Fibroblast of upper back skin (primary cell): ENCODE measurements around the gene CHST5.

Experiments used
- DNase-seq: peaks from one replicate; pipeline ENCODE4 v3.0.0-alpha.2; 2013

The CHST5 gene

GRCh38 chr16:75535901-75536300, at the start of gene CHST5:
TSS of gene CHST5 (minus strand) at chr16:75536108. CDS start at chr16:75530384, 5,724 bp downstream.
- DNase-seq: no peak

- DNase-seq: no peak
Measured at GRCh38 chr16:75584108-75584507, 48.2 kb upstream of the CHST5 start.

DNA sequence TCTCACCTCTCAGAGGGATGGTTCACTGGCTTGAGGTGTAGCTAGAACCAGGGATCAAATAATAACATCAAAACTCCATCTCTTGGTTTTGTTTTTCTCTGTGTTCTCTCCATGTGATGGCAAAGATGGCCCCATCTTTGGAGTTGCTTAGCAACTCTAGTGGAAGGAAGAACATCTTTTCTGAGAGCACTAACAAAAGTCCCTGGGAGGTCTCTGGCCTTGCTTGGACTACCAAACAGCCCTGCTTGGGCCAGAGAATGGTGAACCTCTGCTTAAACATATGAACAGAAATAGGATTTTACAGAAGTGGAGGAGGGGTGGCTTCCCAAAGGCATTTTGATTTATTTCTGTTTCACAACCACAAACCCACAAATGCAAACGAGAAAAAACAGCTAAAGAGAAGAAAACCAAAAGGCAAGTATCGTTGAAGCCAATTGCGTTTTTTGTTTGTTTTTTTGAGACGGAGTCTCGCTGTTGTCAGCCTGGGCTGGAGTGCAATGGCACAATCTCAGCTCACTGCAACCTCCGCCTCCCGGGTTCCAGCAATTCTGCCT, 43.5 kb upstream of the CHST5 start:
- no peak for DNase-seq

DNA sequence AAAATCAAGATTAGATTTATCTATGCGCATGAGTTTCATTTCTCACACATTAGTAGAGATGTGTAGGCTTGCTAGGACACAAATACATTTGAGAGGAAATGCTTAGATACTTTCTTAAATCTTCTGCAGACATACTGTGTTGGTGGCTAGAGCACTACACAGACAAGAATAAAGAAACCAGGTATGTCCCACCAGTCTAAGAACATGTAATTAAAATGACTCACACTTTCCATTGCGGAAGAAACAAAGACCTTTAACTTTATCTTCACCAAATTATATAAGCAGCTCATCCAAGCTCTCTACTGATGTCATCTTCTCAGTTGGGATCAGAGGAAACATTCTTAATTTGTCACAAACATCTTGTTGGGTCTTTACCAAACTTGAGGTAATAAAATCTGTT, 42.8 kb upstream of the CHST5 start:
- no peak for DNase-seq

DNA sequence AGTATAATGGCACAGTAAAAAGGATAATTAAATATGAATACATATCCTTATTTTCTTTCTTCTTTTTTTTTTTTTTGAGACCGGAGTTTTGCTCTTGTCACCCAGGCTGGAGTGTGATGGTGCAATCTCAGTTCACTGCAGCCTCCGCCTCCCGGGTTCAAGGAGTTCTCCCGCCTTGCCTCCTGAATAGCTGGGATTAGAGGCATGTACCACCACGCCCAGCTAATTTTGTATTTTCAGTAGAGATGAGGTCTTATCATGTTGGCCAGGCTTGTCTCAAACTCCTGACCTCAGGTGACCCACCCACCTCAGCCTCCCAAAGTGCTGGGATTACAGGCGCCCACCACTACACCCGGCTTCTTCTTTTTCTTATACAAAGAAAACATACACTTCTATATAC, 42.3 kb upstream of the CHST5 start:
- DNase-seq: no peak

GRCh38 chr16:75576384-75576811, 40.5 kb upstream of the CHST5 start:
- no peak for DNase-seq

DNA sequence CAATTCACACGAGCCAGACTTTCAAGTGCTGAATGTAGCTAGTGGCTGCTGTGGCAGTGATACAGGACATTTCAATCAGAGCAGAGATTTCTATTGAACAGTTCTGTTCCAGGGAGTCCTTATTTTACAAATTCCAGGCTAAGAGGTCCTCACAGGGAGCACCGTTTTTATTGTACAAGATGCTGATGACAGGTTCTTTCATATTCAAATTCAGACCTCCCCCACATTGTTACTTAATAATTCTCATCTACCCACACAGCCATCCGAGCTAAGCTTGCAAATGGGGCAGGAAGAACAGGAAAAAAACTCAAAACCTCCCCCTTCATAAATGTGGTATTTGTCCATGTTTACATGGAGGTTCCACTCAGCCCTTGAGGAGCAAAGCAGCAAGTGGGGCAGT, 40.0 kb upstream of the CHST5 start:
- no peak for DNase-seq

DNA sequence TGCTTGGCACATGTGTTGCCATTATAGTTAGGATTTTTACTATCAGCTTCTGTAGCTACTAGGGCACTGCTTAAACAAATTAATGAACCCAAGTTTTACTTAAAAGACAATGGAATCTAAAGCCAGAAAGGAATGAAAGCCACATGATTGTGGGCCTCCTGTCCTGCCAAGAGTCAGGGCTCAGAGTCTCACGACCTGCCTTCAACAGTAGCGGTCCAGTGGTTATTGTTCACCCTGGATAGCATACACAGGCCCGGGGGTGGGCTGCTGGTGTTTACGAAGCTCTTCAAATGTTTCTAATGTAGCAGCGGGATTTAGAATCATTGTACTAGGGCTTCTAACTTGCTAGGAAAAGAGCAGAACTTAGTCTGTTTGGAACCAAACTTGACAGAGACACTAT, 38.0 kb upstream of the CHST5 start:
- no peak for DNase-seq

GRCh38 chr16:75572864-75573542, 37.1 kb upstream of the CHST5 start:
- DNase-seq: no peak

GRCh38 chr16:75570396-75571065, 34.6 kb upstream of the CHST5 start:
- no peak for DNase-seq

DNA sequence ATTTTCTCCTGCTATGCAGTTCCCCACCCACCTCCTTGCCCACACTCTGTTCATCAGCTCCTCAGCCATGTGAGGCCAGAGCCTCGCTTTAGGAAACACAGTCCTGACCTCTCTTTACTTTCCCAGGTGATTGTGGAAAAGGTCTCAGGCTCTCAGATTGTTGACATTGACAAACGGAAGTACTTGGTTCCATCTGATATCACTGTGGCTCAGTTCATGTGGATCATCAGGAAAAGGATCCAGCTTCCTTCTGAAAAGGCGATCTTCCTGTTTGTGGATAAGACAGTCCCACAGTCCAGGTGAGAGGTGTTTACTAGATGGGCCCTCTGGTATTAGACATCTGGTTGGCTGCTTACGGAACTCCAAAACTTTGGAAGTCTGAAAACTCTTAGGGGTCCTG, 32.0 kb upstream of the CHST5 start:
- no peak for DNase-seq

DNA sequence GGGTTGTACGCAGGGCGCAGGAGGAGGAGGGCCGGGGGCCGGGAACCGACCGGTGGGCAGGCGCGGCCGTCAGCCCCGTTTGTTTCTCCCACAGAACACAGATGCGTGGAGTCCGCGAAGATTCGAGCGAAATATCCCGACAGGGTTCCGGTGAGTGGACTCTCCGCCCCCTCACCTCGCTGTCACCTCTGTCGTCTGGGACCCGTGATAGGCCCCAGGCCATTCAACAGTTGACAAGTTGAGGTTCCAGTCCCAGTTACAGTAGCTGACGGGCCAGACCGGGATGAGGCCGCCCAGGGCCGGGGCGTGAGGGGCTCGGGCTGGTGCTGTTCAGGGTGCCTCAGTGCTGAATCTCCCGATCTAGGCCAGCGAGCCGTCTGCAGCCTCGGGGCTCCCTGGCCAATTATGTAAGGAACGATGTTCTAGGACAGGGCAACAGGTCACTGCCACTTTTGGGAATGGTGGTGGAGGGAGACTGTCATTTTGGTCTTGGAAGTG, 30.9 kb upstream of the CHST5 start:
- peak; percentile 2 for DNase-seq

DNA sequence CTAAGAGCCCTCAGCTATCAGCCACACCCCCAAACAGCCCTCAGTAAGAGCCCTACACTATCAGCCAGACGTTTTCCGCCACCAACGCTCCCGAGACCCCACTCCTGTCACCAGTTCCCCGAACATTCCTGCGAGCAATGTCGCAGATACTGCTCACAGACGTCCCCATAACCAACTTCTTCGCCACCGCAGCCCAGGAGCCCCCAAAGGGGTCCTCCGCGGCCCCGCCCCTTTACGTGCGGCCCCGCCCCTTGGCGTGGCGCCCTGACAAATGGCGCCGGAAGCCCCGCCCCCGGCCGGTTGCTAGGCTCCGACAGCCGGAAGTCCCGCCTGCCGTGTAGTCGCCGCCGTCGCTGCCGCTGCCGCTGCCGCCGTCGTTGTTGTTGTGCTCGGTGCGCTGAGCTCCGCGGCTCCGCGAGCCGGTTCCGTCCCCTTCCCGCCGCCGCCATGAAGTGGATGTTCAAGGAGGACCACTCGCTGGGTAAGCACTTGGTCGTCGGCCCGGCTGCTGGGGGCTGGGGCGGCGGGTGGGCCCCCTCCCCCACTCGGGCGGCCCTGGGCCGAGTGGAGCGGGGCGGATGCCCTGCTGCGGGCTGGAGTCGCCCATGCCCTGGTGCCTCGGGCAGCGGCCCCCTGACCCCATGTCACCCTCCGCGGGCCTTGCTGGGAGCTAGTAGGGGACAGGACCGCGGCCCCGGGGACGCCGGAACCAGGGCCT, 30.3 kb upstream of the CHST5 start, which contains the start of gene GABARAPL2:
GABARAPL2 (plus strand) TSS at position 340 of the 718 bp plus-strand sequence; CDS start at position 448, 108 bp downstream.
- peak; percentile 71 for DNase-seq

- DNase-seq: no peak
Measured at GRCh38 chr16:75565640-75566039, 29.7 kb upstream of the CHST5 start.

DNA sequence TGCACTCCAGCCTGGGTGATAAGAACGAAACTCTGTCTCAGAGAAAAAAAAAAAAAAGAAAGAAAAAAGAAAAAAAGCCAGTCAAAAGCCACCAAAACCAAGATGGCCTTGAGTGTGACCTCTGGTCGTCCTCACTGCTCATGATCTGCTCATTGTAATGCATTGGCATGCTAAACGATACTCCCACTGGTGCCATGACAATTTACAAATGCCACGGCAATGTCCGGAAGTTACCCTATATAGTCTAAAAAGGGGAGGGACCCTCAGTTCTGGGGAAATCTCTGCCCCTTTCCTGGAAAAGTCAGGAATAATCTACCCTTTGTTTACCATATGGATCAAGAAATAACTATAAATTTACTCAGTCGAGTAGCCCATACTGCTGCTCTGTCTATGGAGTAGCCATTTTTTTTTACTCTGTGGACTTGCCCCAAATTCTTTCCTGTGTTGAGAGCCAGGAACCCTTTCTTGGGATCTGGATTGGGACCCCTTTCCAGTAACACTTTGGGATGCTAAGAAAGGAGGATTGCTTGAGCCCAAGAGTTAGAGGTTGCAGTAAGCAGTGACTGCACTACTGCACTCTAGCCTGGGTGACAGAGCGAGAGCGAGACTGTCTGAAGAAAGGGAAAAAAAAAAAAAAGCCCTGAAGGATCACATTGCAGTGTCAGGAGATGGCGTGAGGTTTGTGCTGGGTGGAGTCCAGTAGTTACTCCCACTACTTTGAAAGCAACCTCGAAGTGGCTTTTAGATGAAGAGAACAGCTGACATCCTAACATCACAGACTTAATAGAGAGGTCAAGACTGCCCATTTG, 23.9 kb upstream of the CHST5 start:
- peak; percentile 61 for DNase-seq

- no peak for DNase-seq
Measured at GRCh38 chr16:75558846-75559401, 23.0 kb upstream of the CHST5 start.

GRCh38 chr16:75556431-75556950, 20.6 kb upstream of the CHST5 start:
- DNase-seq: no peak

DNA sequence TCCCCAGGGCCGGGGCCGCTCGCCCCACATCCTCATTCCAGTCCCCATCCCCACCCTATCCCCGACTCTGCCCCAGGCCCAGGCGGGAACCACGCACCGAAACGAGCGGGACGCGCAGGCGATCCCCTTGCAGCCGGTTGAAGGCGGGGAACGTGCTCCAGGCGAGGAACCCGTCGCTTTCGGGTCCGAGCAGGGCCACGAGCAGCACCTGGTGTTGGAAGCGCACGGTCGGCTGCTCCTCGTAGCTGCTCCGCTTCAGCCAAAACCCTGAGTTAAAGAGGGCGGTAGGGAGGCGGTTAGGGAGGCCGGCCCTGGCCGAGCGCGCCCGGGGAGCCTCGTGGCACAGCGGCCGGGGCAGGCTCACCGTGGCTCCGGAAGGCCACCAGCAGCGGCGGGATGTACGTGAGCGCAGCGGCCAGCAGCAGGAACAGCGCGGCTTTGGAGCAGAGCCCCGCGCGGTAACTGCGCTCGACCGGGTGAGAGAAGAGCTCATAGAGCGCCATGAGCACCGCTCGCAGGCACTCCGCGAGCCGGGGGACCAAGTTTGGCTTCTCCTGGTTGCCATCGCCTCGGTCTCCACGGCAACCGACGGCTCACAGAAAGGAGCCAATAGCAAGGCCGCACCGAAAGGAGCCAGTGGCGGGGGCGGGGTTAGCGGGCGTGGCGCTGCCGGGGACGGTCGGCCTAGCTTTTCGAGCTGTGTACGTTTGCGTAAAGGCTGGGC, 20.0 kb upstream of the CHST5 start, which contains the start of gene TMEM231:
TMEM231 (minus strand) TSS at position 546 of the 724 bp plus-strand sequence; CDS start at position 503, 43 bp downstream.
- DNase-seq: peak; percentile 93

DNA sequence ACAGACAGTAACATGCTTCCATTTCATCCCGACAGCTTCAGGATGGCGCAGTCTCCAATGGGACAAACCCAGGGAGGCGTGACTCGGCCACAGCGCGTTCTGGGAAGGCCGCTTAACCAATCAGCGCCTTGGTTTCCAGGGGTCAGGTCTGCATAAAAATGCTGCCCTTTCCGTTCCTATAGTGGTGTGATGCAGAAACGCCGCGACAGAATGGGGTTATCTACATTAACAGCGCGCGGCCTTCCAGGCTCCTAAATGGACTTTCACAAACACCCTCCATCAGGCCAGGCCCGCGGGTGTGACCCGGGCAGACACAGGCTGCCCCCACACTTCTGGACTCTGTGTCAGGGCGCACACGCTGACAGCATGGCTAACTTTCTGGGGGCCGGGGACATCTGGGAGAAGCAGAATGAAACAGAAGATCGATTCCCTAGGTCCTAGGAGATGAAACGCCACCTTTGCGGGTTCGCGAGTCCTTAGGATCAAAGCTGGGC, 19.4 kb upstream of the CHST5 start:
- DNase-seq: peak; percentile 90

DNA sequence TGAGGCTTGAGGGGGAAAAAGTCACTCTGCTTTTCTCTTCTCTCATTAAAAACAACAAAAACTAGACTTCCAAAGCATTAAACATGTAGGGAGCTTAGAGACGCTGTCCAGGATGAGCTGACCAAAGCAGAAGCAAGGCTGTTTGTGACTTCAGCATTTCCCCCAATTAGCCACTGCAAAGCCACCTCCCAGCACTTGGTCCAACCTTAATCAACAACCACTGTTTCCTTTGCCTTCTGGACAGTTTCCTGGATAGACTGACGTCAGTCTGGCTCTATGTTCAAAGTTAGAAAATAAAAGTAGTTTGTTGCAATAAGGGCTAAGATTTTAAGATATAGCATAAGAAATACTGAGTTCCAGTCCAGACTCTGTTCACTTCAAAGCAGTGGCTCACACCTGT, 17.0 kb upstream of the CHST5 start:
- DNase-seq: no peak

GRCh38 chr16:75550211-75550662, 14.3 kb upstream of the CHST5 start:
- DNase-seq: peak; percentile 23
